ENCODE results near the gene RNF217.

DNA sequence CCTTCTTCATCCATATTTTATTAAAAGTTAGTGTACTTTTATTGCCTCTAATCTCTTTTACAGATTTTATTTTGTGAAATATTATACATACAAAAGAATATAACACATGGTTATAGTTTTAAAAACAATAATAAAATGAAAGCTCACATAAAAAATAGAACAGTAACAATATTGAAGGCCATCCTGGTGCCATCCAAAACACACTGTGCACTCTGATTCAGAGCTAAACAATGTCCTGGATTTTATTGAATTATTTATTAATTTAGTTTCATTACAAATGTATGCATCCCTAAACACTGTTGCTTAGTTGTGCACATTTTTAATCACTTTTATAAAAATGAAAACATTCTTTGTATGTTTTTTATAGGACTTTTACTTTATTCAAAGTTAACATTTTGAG, 32.9 kb downstream of the RNF217 start:
- TF ChIP-seq, protein P1, sequence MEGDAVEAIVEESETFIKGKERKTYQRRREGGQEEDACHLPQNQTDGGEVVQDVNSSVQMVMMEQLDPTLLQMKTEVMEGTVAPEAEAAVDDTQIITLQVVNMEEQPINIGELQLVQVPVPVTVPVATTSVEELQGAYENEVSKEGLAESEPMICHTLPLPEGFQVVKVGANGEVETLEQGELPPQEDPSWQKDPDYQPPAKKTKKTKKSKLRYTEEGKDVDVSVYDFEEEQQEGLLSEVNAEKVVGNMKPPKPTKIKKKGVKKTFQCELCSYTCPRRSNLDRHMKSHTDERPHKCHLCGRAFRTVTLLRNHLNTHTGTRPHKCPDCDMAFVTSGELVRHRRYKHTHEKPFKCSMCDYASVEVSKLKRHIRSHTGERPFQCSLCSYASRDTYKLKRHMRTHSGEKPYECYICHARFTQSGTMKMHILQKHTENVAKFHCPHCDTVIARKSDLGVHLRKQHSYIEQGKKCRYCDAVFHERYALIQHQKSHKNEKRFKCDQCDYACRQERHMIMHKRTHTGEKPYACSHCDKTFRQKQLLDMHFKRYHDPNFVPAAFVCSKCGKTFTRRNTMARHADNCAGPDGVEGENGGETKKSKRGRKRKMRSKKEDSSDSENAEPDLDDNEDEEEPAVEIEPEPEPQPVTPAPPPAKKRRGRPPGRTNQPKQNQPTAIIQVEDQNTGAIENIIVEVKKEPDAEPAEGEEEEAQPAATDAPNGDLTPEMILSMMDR (IDR thresholded peaks at IDR 0.05), result no peak
- TF ChIP-seq EP300 (IDR thresholded peaks at IDR 0.05) (no peak), POLR2AphosphoS5 (IDR thresholded peaks at IDR 0.05) (no peak)
